HG02970 (cell line): ENCODE measurements around the gene ACVR2A.

Source experiments
- ATAC-seq: cut with Tn5 transposase; IDR thresholded peaks from one replicate; pipeline ENCODE4 v1.9.1; 2021; ENCODE audit warnings: mild to moderate bottlenecking, moderate library complexity, moderate number of reproducible peaks; ENCODE audit not compliant: unreplicated experiment, low FRiP score

Gene ACVR2A

DNA sequence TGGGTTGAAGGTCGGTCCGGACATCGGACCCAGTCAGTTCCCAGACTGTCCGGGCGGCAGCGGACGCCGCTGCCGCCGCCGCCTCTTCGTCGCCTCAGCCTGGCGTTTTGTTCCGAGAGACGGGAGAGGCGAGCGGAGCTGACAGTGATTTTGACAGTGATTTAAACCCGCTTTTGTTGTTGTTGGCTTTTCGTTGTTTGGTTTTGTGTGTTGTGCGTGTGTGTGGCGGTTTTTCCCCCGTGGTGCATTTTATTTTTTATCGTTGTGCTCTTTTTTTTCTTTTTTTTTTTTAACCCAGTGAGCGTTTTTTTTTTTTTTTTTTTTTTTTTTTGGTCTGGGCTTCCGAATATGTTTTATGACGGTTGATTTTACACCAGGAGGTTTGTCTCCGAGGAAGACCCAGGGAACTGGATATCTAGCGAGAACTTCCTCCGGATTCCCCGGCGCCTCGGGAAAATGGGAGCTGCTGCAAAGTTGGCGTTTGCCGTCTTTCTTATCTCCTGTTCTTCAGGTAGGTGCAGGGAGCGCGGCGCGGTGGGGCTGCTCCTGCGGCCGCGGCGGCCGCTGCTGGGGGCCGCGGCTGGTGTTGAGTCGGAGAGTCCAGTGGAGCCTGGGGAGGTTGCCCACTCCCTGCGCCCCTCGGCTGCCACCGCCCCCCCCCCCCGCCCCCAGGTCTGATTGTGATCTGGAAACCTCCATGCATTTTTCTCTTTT, at the start of gene ACVR2A:
Gene ACVR2A (plus strand): TSS at position 333 of the 714 bp plus-strand sequence. CDS start 124 bp downstream, at position 457.
- peak; percentile 39 for ATAC-seq

GRCh38 chr2:147800316-147800715, 44.5 kb upstream of the ACVR2A start:
- ATAC-seq = no peak

DNA sequence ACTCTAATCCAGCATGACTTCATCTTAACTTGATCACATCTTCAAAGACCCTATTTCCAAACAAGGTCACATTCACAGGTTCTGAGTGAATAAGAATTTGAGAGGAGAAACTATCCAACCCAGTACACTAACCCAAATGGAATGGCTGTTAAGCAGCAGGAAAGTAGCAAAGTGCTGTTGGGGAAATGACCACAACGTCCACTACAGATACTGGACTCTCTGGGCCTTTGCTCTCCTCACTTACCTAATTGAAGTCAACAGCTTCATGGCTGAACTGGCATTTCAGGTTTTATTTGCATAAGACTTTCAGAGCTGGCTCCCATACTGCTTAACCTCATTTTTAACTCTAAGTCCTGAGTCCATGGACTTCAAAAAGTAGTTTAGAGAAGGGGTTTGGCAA, 38.0 kb upstream of the ACVR2A start:
- no peak for ATAC-seq

DNA sequence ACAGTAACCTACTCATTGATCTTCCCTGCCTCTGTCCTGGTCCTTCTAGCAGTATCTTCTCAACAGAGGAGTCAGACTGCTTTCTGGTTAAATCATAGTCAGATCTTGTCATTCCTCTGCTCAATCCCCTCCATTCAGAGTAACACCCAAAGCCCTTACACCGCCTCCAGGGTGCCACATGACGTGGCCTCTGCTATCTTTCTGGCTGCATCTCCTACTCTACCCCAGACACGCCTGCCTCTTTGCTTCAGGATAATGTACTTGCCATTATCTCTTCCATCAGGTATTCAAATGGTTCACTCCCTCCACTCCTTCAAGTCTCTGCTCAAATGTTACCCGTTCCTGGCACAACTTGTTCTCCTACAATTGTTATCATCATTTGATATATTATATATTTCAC, 36.3 kb upstream of the ACVR2A start:
- no peak for ATAC-seq

DNA sequence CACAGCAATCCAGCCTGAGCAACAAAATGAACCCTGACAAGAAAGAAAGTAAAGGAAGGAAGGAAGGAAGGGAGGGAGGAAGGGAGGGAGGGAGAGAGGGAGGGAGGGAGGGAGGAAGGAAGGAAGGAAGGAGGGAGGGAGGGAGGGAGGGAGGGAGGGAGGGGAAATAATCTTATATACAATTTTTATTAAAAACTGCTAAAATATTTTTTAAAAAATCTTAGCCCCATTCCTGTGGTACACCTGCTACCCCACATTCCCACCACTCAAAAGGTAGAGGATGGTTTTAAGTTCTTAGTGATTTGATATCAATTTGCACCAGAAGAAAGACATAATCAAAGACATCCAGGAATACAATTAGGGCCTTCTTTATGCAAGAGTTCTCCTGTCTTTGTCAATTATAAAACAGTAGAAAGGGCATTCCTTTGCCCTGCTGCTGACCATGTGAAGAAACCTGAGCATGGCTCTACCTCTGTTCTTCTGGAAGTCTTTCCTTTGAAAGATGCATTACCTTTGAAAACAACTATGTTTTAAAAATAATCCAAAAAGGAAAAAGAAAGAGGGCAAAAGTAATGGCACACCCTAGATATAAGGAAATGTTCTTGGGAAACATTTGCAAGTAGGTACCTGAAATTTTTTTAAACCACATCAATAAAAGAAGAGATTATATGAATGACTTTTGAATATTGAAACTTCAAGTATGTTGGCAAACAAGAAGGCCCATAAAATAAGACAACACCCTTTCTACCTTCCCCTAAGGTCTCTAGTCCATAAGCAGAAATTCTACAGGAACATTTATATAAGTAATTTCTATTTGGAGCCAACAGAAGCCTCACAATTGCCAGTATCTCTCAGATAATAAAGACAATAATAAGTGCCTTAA, 33.7 kb upstream of the ACVR2A start:
- ATAC-seq = no peak

GRCh38 chr2:147818741-147819140, 26.1 kb upstream of the ACVR2A start:
- ATAC-seq = no peak

DNA sequence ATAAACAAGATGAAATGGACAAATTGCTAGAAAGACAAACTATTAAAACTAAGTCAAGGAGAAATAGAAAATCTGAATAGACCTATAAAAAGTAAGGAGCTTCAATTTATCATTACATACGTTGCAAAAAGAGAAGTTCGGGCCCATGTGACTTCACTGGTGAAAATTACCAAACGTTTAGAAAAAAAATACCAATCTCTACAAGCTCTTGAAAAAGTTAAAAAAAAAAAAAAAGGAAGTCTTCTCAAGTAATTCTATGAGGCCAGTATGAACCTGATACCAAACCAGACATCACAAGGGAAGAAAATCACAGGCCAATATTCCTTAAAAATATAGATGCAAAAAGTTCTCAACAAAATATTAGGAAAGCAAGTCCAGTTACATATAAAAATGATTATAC, 20.2 kb upstream of the ACVR2A start:
- no peak for ATAC-seq

GRCh38 chr2:147826278-147827087, 18.3 kb upstream of the ACVR2A start:
- ATAC-seq = no peak

GRCh38 chr2:147827088-147827375, 17.8 kb upstream of the ACVR2A start:
- ATAC-seq = no peak

DNA sequence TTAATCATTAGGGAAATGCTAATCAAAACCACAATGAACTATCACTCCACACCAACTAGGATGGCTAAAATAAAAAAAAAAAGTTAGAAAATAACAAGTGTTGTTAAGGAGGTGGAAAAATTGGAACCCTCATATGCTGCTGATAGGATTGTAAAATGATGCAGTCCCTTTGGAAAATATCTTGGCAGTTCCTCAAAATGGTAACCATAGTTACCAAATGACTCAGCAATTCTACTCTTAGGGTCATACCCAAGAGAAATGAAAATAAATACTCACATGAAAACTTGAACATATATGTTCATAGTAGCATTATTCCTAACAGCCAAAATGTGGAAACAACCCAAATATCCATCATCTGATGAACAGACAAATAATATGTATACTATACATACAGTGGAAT, 15.7 kb upstream of the ACVR2A start:
- no peak for ATAC-seq

DNA sequence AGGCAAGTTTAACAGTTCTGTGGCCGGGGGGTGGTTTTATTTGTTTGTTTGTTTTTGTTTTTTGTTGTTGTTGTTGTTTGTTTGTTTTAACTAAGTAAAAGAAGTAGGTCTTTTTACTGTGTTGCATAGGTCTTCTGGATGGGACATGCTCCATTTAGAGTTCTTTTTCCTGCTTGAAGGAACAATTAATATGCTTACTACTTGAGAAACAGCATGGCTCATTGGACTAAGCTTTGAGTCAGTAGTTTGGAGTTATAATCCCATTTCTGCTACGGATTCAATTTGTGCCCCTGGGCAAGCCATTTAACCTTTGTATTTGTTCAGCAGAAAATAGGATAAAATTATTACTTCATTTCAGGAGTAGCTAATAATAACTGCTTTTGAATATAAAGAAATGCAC, 8.7 kb upstream of the ACVR2A start:
- ATAC-seq = no peak

DNA sequence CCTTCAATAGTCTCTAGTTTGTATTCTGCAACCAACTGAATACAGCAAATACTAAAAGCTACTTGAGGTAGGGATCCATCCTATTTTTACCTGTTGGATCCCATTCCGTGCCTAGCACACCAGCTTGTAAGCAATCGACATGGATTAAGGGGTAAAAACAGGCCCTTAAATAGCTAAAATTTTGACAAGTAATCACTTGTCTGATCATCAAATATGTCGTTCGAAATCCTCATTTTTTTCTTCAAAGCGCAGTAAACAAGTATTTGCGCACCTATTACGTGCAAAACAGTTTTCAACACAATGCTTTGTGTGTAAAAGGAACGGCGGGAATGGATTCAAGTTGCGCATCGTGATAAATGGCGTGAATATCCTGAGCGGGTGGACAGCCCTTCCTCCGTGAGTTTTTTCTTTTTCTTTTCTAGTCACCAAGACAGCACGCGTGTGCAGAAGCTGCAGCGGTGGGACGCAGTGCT, 1.4 kb upstream of the ACVR2A start:
- no peak for ATAC-seq

DNA sequence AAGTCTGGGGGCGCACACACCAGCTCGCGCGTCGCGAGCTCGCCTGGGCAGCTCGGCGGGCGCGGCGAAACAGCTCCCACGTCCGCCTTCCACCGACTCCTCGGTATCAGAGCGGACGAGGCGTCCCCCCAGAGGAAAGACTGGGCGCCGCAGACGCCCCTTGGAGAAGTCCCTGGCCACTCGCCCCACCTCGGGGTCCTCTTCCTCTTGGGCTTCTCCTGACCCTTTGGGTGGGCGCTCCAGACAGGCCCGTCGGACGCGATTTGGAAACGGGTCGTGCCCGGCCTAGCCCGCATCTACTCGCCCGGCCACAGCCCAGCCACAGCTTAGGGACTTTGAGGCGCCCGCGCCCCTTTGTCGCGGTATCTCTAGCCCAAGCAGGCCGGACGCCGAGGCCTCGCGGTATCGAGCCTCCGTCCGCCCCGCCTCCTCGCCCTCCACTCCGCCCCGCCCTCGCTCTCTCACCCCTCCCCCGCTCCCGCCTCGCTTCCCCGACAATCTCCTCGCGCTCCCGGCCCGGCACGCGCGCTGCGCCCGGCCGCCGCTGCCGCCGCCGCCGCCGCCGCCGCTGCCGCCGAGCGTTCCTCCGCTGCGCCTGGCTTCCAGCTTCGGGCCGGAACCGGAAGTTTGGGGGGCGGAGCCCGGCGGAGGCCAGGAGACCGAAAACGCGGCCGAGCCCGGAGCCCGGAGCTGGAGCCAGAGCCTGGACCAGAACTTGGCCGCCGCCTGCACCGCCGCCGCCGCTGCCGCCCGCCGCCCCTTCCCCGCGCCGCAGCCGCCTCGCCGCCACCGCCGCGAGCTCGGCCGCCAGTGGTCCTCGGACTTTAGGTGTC, 749 bp upstream of the ACVR2A start:
- ATAC-seq = peak; percentile 96

GRCh38 chr2:147845411-147845971, 662 bp downstream of the ACVR2A start:
- no peak for ATAC-seq

- ATAC-seq = no peak
Observed at GRCh38 chr2:147846412-147847081, 1.7 kb downstream of the ACVR2A start.

- ATAC-seq = no peak
Observed at GRCh38 chr2:147847746-147848391, 3.0 kb downstream of the ACVR2A start.

GRCh38 chr2:147850838-147851237, 6.0 kb downstream of the ACVR2A start:
- no peak for ATAC-seq

DNA sequence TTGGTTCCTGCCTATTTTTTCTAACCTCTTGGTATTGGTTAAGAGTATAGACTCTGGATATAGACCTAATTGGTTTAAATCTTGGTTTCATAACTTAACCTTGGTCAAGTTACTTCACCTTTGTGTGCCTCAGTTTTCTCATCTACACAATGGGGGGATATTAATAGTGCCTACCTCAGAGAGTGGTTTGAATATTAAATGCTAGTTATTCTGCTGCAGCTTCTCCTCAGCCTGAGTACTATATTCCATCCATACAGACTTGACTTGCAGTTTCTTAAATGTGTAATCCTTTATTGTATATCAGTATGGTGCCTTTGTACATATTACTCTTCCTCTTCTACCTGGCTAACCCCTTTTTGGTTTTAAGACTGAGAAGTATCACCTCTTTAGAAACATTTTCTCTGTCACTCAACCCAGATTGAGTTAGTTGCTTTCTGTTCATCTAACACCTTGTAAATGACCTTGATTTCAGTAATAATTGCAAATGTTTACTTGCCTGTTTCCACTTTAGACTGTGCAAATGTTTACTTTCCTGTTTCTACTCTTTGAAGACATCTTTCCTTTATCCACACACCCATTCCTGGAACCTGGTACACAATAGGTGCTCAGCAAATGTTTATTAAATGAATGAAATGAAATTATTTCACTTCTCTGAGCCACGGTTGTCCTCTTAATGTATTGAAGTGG, 6.6 kb downstream of the ACVR2A start:
- no peak for ATAC-seq
